ENCODE measurements around the gene INPP1. TPM values are rescaled to one million over a fixed set of nuclear protein-coding genes. Genes with fewer than 3 reads are reported as not detected.

INPP1 gene
- total RNA-seq, 1 experiment from 2014 or later: 23.2 TPM

DNA sequence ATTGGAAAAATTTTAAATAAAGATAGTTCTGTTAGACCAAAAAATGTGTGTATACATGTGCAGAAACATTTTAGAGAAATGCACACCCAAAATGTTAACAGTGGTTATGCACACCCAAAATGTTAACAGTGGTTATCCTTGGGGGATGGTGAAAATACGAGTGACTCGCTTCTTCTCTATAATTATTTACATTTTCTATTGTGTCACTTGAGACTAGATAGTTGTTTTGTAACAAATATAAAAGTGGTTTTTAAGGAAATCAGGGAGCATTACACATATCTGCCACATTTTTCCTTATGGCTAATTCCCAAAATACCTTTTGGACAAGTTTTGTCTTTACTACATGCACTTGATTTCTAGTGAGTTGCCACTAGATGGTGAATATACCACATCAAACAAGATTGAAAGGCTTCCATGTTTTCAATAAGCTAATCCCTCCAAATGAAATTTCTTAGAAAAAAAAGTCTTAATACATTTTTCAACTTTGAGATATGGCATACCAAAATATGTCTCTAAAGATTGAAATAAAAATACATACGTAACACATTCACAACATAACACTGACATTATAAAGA lies 14.7 kb upstream of the INPP1 start:
- Mint-ChIP-seq H3K4me1 (ENCODE audit: low read depth, unreplicated experiment) (no peaks in the 10 kb centered on the region), H3K36me3 (ENCODE audit: insufficient read depth, unreplicated experiment) (no peaks in the 10 kb centered on the region), H3K27ac (ENCODE audit: unreplicated experiment) (no peak overlapping the region), H3K4me3 (ENCODE audit: unreplicated experiment) (no peak overlapping the region), H3K9me3 (ENCODE audit: unreplicated experiment) (no peaks in the 10 kb centered on the region), H3K27me3 (ENCODE audit: insufficient read depth, unreplicated experiment) (no peaks in the 10 kb centered on the region)
- TF ChIP-seq, protein P1, sequence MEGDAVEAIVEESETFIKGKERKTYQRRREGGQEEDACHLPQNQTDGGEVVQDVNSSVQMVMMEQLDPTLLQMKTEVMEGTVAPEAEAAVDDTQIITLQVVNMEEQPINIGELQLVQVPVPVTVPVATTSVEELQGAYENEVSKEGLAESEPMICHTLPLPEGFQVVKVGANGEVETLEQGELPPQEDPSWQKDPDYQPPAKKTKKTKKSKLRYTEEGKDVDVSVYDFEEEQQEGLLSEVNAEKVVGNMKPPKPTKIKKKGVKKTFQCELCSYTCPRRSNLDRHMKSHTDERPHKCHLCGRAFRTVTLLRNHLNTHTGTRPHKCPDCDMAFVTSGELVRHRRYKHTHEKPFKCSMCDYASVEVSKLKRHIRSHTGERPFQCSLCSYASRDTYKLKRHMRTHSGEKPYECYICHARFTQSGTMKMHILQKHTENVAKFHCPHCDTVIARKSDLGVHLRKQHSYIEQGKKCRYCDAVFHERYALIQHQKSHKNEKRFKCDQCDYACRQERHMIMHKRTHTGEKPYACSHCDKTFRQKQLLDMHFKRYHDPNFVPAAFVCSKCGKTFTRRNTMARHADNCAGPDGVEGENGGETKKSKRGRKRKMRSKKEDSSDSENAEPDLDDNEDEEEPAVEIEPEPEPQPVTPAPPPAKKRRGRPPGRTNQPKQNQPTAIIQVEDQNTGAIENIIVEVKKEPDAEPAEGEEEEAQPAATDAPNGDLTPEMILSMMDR (IDR thresholded peaks at IDR 0.05; ENCODE audit: insufficient read depth in 1 of 2, low read depth in 1 of 2, low read length in 1 of 2, severe bottlenecking in 1 of 2, unreplicated experiment in 1 of 2): peak in 1 of 2 experiments; percentile 35
- Histone ChIP-seq H3K4me3 (ENCODE audit: low read depth, low read length) (no peak overlapping the region), H3K36me3 (ENCODE audit: control insufficient read depth, insufficient read depth, low read length) (no peaks in the 10 kb centered on the region), H3K4me1 (peaks cover 2% of the 10 kb centered on the region), H3K9me3 (no peaks in the 10 kb centered on the region), H3K27me3 (replicated peaks; ENCODE audit: control insufficient read depth, insufficient read depth, low read length) (no peaks in the 10 kb centered on the region)
- ChIA-PET CTCF (interaction anchor here (0.6 to 1.9 kb wide), 3 partner anchors 9 to 172 kb away, joined by 3 to 9 read pairs (median 3); partner anchors contain the start of gene HIBCH), POLR2A (no interaction called here)
- no TSS peak for BruUV-seq (replicated peaks)
- intact Hi-C loops (cut with micrococcal nuclease; ENCODE audit: unreplicated experiment): loop anchor here (1.0 kb wide), 1 partner anchor 44 kb away; no protein-coding TSS in a partner anchor
- no peak for DNase-seq

DNA sequence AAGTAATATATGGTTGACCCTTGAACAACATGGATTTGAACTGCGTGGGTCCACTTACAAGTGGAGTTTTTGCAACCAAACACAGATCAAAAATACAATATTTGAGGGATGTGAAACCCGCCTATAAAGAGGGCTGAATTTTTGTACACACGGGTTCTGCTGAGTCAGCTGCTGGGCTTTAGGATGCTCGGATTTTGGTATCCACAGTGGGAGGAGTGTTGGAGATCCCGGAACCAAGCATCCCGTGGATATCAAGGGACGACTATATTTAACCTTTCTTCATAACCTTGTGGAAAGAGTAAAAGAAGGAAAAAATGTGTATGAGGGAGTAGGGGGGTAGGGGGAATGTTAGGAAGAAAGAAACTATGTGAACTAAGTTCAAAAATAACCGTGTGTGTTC lies 10.0 kb upstream of the INPP1 start:
- intact Hi-C loops (cut with micrococcal nuclease; ENCODE audit: unreplicated experiment): no loop called here
- POLR2A ChIA-PET: no interaction called here
- no TSS peak for BruUV-seq (replicated peaks)
- Histone ChIP-seq H3K36me3 (ENCODE audit: control insufficient read depth, insufficient read depth, low read length) (no peaks in the 10 kb centered on the region), H3K9me3 (no peaks in the 10 kb centered on the region), H3K4me1 (peaks cover 23% of the 10 kb centered on the region), H3K27me3 (replicated peaks; ENCODE audit: control insufficient read depth, insufficient read depth, low read length) (no peaks in the 10 kb centered on the region), H3K4me3 (ENCODE audit: low read depth, low read length) (no peak overlapping the region)
- TF ChIP-seq, protein P1 (IDR thresholded peaks at IDR 0.05; ENCODE audit: insufficient read depth in 1 of 2, low read depth in 1 of 2, low read length in 1 of 2, severe bottlenecking in 1 of 2, unreplicated experiment in 1 of 2): no peak
- Mint-ChIP-seq H3K36me3 (ENCODE audit: insufficient read depth, unreplicated experiment) (no peaks in the 10 kb centered on the region), H3K4me1 (ENCODE audit: low read depth, unreplicated experiment) (peaks cover 16% of the 10 kb centered on the region), H3K27me3 (ENCODE audit: insufficient read depth, unreplicated experiment) (no peaks in the 10 kb centered on the region), H3K4me3 (ENCODE audit: unreplicated experiment) (no peak overlapping the region), H3K27ac (ENCODE audit: unreplicated experiment) (no peak overlapping the region), H3K9me3 (ENCODE audit: unreplicated experiment) (no peaks in the 10 kb centered on the region)
- CTCF ChIA-PET: no interaction called here
- no peak for DNase-seq

DNA sequence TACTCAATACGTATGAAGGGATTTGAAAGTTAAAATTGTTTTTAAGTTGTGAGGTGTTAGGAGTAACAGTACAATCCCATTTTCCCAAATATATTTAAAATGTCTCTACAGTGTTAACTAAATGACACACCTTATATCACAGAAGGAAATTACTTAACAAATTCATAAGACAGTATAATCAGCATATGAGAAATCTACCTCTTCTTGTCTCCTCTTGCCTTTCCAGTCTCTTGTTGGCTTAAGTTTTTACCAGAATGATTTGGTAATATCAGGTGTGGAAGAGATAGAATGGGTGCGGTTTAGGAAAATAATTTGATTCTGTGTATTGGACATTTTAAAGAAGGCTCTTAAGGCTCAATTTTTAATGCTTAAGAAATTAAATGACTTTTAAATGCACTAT lies 9.5 kb upstream of the INPP1 start:
- no peaks in the 10 kb centered on the region for H3K9me3 Mint-ChIP-seq (ENCODE audit: unreplicated experiment)
- no peaks in the 10 kb centered on the region for H3K9me3 ChIP-seq
- no peak for DNase-seq
- no peaks in the 10 kb centered on the region for H3K27me3 Mint-ChIP-seq (ENCODE audit: insufficient read depth, unreplicated experiment)
- CTCF ChIA-PET: no interaction called here
- TF ChIP-seq, protein P1 (IDR thresholded peaks at IDR 0.05; ENCODE audit: insufficient read depth in 1 of 2, low read depth in 1 of 2, low read length in 1 of 2, severe bottlenecking in 1 of 2, unreplicated experiment in 1 of 2): no peak
- POLR2A ChIA-PET: no interaction called here
- H3K36me3 Mint-ChIP-seq (ENCODE audit: insufficient read depth, unreplicated experiment): no peaks in the 10 kb centered on the region
- no peaks in the 10 kb centered on the region for H3K27me3 ChIP-seq (replicated peaks; ENCODE audit: control insufficient read depth, insufficient read depth, low read length)
- BruUV-seq (replicated peaks): no TSS peak
- intact Hi-C loops (cut with micrococcal nuclease; ENCODE audit: unreplicated experiment): loop anchor here (2.0 kb wide), 1 partner anchor 177 kb away; no protein-coding TSS in a partner anchor
- peaks cover 16% of the 10 kb centered on the region for H3K4me1 Mint-ChIP-seq (ENCODE audit: low read depth, unreplicated experiment)
- H3K36me3 ChIP-seq (ENCODE audit: control insufficient read depth, insufficient read depth, low read length): no peaks in the 10 kb centered on the region
- H3K4me1 ChIP-seq: peaks cover 23% of the 10 kb centered on the region
- H3K4me3 ChIP-seq (ENCODE audit: low read depth, low read length): no peak overlapping the region
- no peak overlapping the region for H3K27ac Mint-ChIP-seq (ENCODE audit: unreplicated experiment)
- no peak overlapping the region for H3K4me3 Mint-ChIP-seq (ENCODE audit: unreplicated experiment)
